GM23338 (cell line): Measurements from ENCODE around the gene DNASE1L2. TPM values are rescaled to one million over a fixed set of nuclear protein-coding genes. Genes with fewer than 3 reads are reported as not detected.
"Not testable (repeated sequence)": the region's sequence is repeated elsewhere in the genome, so short reads cannot be mapped to it uniquely, and the experiment has no call there.

Source experiments
- ATAC-seq: fragments of 200-7000 bp; cut with Tn5 transposase; 3 replicates; pipeline ENCODE4 v1.9.1; 2020
- DNase-seq: peaks from one replicate; pipeline ENCODE4 v3.0.0-alpha.2; 2015; ENCODE audit warnings: low spot score
- H2AFZ ChIP-seq: fragments of 200-600 bp; sonication (generic); 2 replicates; pipeline ENCODE4 v1.8.0; 2016; ENCODE audit warnings: antibody characterized with exemption, mild to moderate bottlenecking, moderate library complexity
- H3F3A ChIP-seq: fragments of 200-600 bp; sonication (generic); replicated peaks from 2 replicates; pipeline ENCODE4 v1.8.0; 2017; ENCODE audit warnings: antibody characterized with exemption, mixed run types, low read depth
- H3K27ac ChIP-seq: fragments of 200-600 bp; sonication (generic); 2 replicates; pipeline ENCODE4 v1.6.1; 2016; ENCODE audit warnings: low read depth
- H3K27me3 ChIP-seq: fragments of 200-600 bp; sonication (generic); 2 replicates; pipeline ENCODE4 v1.8.0; 2016; ENCODE audit warnings: mild to moderate bottlenecking, mixed run types, moderate library complexity; ENCODE audit not compliant: insufficient read depth
- H3K36me3 ChIP-seq: fragments of 200-600 bp; sonication (generic); 2 replicates; pipeline ENCODE4 v1.8.0; 2016; ENCODE audit warnings: mild to moderate bottlenecking; ENCODE audit not compliant: insufficient read depth
- H3K4me1 ChIP-seq: fragments of 200-600 bp; sonication (generic); 2 replicates; pipeline ENCODE4 v1.8.0; 2016; ENCODE audit warnings: mild to moderate bottlenecking, moderate library complexity; ENCODE audit not compliant: insufficient read depth
- H3K4me2 ChIP-seq: fragments of 200-600 bp; sonication (generic); 2 replicates; pipeline ENCODE4 v1.7.1; 2017; ENCODE audit warnings: mixed run types
- H3K4me3 ChIP-seq: fragments of 200-600 bp; sonication (generic); 2 replicates; pipeline ENCODE4 v1.6.1; 2016; ENCODE audit warnings: mixed run types
- H3K79me2 ChIP-seq: fragments of 200-600 bp; sonication (generic); replicated peaks from 2 replicates; pipeline ENCODE4 v1.8.0; 2017; ENCODE audit warnings: mild to moderate bottlenecking; ENCODE audit not compliant: insufficient read depth
- H3K9me2 ChIP-seq: fragments of 200-600 bp; sonication (generic); 2 replicates; pipeline ENCODE4 v1.8.0; 2017; ENCODE audit not compliant: insufficient read depth
- H4K20me1 ChIP-seq: fragments of 200-600 bp; sonication (generic); replicated peaks from 2 replicates; pipeline ENCODE4 v1.8.0; 2017; ENCODE audit warnings: mild to moderate bottlenecking; ENCODE audit not compliant: insufficient read depth
- H3K27ac Mint-ChIP-seq: 2 replicates; pipeline ENCODE4 v1.8.0; 2020; ENCODE audit warnings: inconsistent platforms, mild to moderate bottlenecking, moderate library complexity, mixed read lengths
- H3K27me3 Mint-ChIP-seq: 3 replicates; pipeline ENCODE4 v1.8.0; 2022; ENCODE audit warnings: low read depth, mild to moderate bottlenecking, moderate library complexity, mixed read lengths, inconsistent platforms; ENCODE audit not compliant: insufficient read depth, poor library complexity
- H3K36me3 Mint-ChIP-seq: 3 replicates; pipeline ENCODE4 v1.8.0; 2021; ENCODE audit warnings: low read depth, mild to moderate bottlenecking, inconsistent platforms, moderate library complexity, mixed read lengths
- H3K4me1 Mint-ChIP-seq: 3 replicates; pipeline ENCODE4 v1.8.0; 2020; ENCODE audit warnings: mild to moderate bottlenecking, inconsistent platforms, mixed read lengths
- H3K4me3 Mint-ChIP-seq: 3 replicates; pipeline ENCODE4 v1.8.0; 2021; ENCODE audit warnings: moderate library complexity, mild to moderate bottlenecking, inconsistent platforms, mixed read lengths
- H3K9me3 Mint-ChIP-seq: 3 replicates; pipeline ENCODE4 v1.8.0; 2020; ENCODE audit warnings: moderate library complexity, mild to moderate bottlenecking, inconsistent platforms, mixed read lengths
- CREB1 ChIP-seq: fragments of 250-450 bp; sonication (Bioruptor Pico); IDR thresholded peaks from 2 replicates; pipeline ENCODE4 v1.5.0; 2020; ENCODE audit warnings: low read depth, mild to moderate bottlenecking, moderate library complexity
- EZH2phosphoT487 ChIP-seq: fragments of 200-600 bp; sonication (generic); IDR thresholded peaks from one replicate; pipeline ENCODE4 v1.8.1; 2018; ENCODE audit warnings: antibody characterized with exemption; ENCODE audit not compliant: unreplicated experiment
- NANOG ChIP-seq: IDR thresholded peaks from 2 replicates; pipeline ENCODE4 v1.6.1; 2016; ENCODE audit warnings: antibody characterized with exemption, borderline replicate concordance
- STAT1 ChIP-seq: IDR thresholded peaks from one replicate; pipeline ENCODE4 v1.6.1; 2016; ENCODE audit warnings: antibody characterized with exemption; ENCODE audit not compliant: unreplicated experiment
- ZNF331 ChIP-seq: fragments of 250-450 bp; sonication (Bioruptor Pico); IDR thresholded peaks from 2 replicates; pipeline ENCODE4 v1.5.0; 2020; ENCODE audit warnings: low read depth, mild to moderate bottlenecking, moderate library complexity
- polyA plus RNA-seq: library from polyadenylated mRNA; unstranded; fragments of >200 nt; fragmentation: Nextera tagmentation; extraction: Ambion mirVana; gene quantifications from 2 replicates; pipeline ENCODE4 v1.2.1, GENCODE V29; 2016
- total RNA-seq: library from RNA; depleted of rRNA; stranded (reverse); fragments of >200 nt; shearing (Covaris generic); gene quantifications from 2 replicates; pipeline ENCODE4 v1.2.3, GENCODE V29; 2014
- TF ChIP-seq, protein P1 (sequence below): IDR thresholded peaks from 2 replicates; pipeline ENCODE4 v1.6.1; 2016; ENCODE audit warnings: antibody characterized with exemption
- TF ChIP-seq, protein P2 (sequence below): IDR thresholded peaks from one replicate; pipeline ENCODE4 v1.6.1; 2018; ENCODE audit warnings: antibody characterized with exemption; ENCODE audit not compliant: unreplicated experiment

The DNASE1L2 gene
- total and polyA plus RNA-seq, 2 experiments from 2014 or later = 0.23 TPM; not detected in 1

DNA sequence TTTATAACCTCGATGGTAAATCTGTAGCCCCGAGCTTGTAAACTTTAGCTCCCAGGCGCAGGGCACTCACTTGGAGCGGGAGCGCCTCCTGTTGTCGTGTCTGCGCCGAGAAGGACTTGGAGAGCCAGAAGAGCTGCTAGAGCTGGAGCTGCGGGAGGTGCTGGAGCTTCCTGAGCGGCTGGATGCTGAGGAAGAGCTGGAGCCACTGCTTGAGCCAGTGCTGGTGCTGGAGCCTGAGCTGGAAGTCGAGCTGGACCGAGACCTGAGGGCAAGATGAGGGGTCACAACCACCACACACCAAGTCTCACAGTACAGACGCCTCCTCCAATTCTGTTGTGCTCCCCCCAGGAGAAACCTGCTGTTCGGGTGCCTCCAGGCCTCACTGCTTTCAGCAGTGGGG is 26.8 kb downstream of the DNASE1L2 start:
- not testable (repeated sequence) for H3K4me3 Mint-ChIP-seq, H3K9me2 ChIP-seq, H3K4me3 ChIP-seq, H3K4me2 ChIP-seq, H3K9me3 Mint-ChIP-seq, H3K27ac Mint-ChIP-seq, H3K27me3 ChIP-seq, DNase-seq, H3K27me3 Mint-ChIP-seq, ATAC-seq, H2AFZ ChIP-seq
- peaks cover 16% of the 10 kb centered on the region for H3K4me1 ChIP-seq
- peaks cover 44% of the 10 kb centered on the region for H3F3A ChIP-seq
- peaks cover 95% of the 10 kb centered on the region for H3K79me2 ChIP-seq
- H3K36me3 ChIP-seq = peaks cover 58% of the 10 kb centered on the region
- H3K27ac ChIP-seq = peak overlapping the region; percentile 66; the same call in 1 of the 2 replicates
- H4K20me1 ChIP-seq = peaks cover 76% of the 10 kb centered on the region
- H3K36me3 Mint-ChIP-seq = peaks cover 93% of the 10 kb centered on the region
- peaks cover 21% of the 10 kb centered on the region for H3K4me1 Mint-ChIP-seq

DNA sequence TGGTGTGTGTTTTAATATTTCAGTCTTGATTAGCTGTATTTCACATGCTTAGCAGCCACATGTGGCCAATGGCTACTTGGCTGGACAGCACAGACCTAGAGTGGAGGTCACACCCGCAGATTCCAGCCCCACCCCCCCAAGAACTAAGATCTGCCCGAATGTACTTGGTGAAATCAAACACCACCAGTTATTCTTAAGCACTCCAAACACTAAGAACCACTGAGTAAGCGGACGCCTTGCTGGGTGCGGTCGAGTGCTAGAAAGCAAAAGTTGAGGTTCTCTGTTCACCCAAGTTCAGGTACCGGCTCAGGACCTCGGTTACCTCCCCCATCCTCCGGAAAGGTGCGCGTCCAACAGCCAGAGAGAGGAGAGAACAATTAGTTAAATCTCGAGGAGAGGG is 30.6 kb downstream of the DNASE1L2 start:
- H4K20me1 ChIP-seq = peaks cover 56% of the 10 kb centered on the region
- Mint-ChIP-seq H3K4me3 (peak overlapping the region; percentile 97), H3K27ac (peak overlapping the region; percentile 92), H3K36me3 (peaks cover 54% of the 10 kb centered on the region), H3K4me1 (peaks cover 25% of the 10 kb centered on the region)
- peaks cover 70% of the 10 kb centered on the region for H3K79me2 ChIP-seq
- not testable (repeated sequence) for H3K9me3 Mint-ChIP-seq, H2AFZ ChIP-seq, H3K27me3 ChIP-seq, H3K9me2 ChIP-seq, ATAC-seq, H3K27me3 Mint-ChIP-seq, DNase-seq
- H3K4me2 ChIP-seq = peak overlapping the region; percentile 88
- peaks cover 20% of the 10 kb centered on the region for H3K36me3 ChIP-seq
- H3K4me3 ChIP-seq = peak overlapping the region; percentile 94
- H3K4me1 ChIP-seq = peaks cover 20% of the 10 kb centered on the region
- H3F3A ChIP-seq = peaks cover 27% of the 10 kb centered on the region
- H3K27ac ChIP-seq = peak overlapping the region; percentile 55; the same call in 1 of the 2 replicates

DNA sequence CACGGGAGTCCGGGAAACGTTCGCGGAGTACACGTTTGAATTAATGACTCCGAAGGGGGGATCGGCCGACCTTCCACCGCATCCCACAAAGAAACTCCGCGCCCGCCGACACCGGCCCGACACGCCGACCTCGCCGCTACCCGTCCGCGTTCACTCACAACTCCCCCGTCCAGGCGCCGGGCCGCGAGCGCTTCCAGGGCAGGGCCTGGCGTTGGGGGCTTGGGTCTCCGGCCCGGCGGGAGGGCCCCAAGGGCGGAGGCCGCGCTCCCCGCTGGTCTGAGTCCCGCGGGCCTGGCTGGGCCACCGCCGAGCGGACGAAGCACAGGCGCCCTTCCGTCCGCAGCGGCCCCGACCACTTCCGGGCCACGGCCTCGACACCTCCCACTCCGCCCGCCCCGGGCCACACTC is 31.3 kb downstream of the DNASE1L2 start:
- peaks cover 50% of the 10 kb centered on the region for H4K20me1 ChIP-seq
- peak overlapping the region; percentile 94 for H3K4me3 ChIP-seq
- H3F3A ChIP-seq = peaks cover 22% of the 10 kb centered on the region
- peak overlapping the region; percentile 88 for H3K4me2 ChIP-seq
- H3K27me3 Mint-ChIP-seq, H3K9me3 Mint-ChIP-seq, H3K9me2 ChIP-seq, H2AFZ ChIP-seq, H3K27me3 ChIP-seq: not testable (repeated sequence)
- peaks cover 63% of the 10 kb centered on the region for H3K79me2 ChIP-seq
- H3K4me3 Mint-ChIP-seq = peak overlapping the region; percentile 97
- H3K27ac ChIP-seq = peak overlapping the region; percentile 97
- peaks cover 48% of the 10 kb centered on the region for H3K36me3 Mint-ChIP-seq
- H3K36me3 ChIP-seq = peaks cover 14% of the 10 kb centered on the region
- ATAC-seq (peak; percentile 75), DNase-seq (peak; percentile 47)
- H3K4me1 Mint-ChIP-seq = peaks cover 25% of the 10 kb centered on the region
- H3K27ac Mint-ChIP-seq = peak overlapping the region; percentile 99
- peaks cover 20% of the 10 kb centered on the region for H3K4me1 ChIP-seq

DNA sequence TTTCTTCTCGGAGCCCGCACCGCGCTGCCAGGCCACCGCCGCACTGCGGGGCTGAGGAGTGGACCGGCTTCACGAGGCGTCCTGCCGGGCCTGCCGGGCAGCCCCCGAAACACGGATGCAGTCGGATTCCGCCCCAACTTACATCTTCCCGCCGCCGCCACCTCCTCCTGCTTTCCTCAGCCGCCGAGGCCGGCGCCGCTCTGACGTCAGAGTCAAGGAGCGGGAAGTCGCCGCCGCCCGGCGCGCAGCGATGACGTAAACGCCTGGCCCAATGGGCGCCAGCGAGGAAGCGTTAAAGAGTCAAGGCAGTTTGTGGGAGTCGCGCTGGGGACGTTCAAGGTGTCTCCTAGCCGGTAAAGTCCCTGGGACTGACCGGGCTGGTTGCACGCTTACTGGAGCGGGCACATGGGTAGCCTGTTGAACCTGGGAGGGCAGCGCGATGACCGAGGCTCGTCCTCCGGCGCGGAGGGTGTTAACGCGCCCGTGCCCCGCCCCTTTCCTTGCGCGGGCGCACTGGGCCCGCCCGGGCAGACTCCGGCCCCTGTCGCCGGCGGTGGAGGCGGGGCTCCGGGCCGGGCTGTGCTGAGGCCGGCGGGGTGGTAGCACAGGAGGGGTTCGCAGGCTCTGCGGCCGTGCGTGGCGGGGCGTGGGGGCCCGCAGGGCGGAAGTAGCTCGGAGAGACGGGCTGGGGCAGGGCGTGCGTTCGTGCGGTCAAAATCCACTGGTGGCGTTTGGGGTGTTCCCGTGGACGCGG is 31.8 kb downstream of the DNASE1L2 start, which contains the start of gene RNPS1:
Gene RNPS1, minus strand, starts transcription at position 214 of the 754 bp plus-strand sequence. CDS start 3,483 bp downstream, outside the sequence.
- Histone ChIP-seq H3K4me2 (peak within 1 kb of the TSS; percentile 88), H3K36me3 (peaks cover 8% of the 10 kb centered on the region; the same call in 1 of the 2 replicates), H3F3A (peaks cover 18% of the 10 kb centered on the region; the same call in 1 of the 2 replicates), H3K27me3 (no peaks in the 10 kb centered on the region), H3K79me2 (peaks cover 57% of the 10 kb centered on the region), H2AFZ (peak within 1 kb of the TSS; percentile 99), H3K4me3 (peak within 1 kb of the TSS; percentile 94), H3K4me1 (peaks cover 20% of the 10 kb centered on the region), H3K27ac (peak within 1 kb of the TSS; percentile 97), H4K20me1 (peaks cover 44% of the 10 kb centered on the region), H3K9me2 (no peaks in the 10 kb centered on the region)
- Mint-ChIP-seq H3K27ac (peak within 1 kb of the TSS; percentile 99), H3K27me3 (peaks cover 10% of the 10 kb centered on the region), H3K4me1 (peaks cover 25% of the 10 kb centered on the region), H3K4me3 (peak within 1 kb of the TSS; percentile 97), H3K36me3 (peaks cover 42% of the 10 kb centered on the region), H3K9me3 (no peaks in the 10 kb centered on the region; the same call in 2 of the 3 replicates)
- ATAC-seq (peak; percentile 90), DNase-seq (peak; percentile 94)
- TF ChIP-seq STAT1 (no peak), NANOG (no peak), CREB1 (peak; percentile 99), ZNF331 (CRISPR knock-in tag) (no peak), EZH2phosphoT487 (no peak)
- TF ChIP-seq, protein P1, sequence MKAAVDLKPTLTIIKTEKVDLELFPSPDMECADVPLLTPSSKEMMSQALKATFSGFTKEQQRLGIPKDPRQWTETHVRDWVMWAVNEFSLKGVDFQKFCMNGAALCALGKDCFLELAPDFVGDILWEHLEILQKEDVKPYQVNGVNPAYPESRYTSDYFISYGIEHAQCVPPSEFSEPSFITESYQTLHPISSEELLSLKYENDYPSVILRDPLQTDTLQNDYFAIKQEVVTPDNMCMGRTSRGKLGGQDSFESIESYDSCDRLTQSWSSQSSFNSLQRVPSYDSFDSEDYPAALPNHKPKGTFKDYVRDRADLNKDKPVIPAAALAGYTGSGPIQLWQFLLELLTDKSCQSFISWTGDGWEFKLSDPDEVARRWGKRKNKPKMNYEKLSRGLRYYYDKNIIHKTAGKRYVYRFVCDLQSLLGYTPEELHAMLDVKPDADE = peak; percentile 82
- TF ChIP-seq, protein P2, sequence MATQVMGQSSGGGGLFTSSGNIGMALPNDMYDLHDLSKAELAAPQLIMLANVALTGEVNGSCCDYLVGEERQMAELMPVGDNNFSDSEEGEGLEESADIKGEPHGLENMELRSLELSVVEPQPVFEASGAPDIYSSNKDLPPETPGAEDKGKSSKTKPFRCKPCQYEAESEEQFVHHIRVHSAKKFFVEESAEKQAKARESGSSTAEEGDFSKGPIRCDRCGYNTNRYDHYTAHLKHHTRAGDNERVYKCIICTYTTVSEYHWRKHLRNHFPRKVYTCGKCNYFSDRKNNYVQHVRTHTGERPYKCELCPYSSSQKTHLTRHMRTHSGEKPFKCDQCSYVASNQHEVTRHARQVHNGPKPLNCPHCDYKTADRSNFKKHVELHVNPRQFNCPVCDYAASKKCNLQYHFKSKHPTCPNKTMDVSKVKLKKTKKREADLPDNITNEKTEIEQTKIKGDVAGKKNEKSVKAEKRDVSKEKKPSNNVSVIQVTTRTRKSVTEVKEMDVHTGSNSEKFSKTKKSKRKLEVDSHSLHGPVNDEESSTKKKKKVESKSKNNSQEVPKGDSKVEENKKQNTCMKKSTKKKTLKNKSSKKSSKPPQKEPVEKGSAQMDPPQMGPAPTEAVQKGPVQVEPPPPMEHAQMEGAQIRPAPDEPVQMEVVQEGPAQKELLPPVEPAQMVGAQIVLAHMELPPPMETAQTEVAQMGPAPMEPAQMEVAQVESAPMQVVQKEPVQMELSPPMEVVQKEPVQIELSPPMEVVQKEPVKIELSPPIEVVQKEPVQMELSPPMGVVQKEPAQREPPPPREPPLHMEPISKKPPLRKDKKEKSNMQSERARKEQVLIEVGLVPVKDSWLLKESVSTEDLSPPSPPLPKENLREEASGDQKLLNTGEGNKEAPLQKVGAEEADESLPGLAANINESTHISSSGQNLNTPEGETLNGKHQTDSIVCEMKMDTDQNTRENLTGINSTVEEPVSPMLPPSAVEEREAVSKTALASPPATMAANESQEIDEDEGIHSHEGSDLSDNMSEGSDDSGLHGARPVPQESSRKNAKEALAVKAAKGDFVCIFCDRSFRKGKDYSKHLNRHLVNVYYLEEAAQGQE = peak; percentile 20
